Measurements from ENCODE around the gene KCTD2.
"Not testable (repeated sequence)": the region's sequence is repeated elsewhere in the genome, so short reads cannot be mapped to it uniquely, and the experiment has no call there.

Gene KCTD2

DNA sequence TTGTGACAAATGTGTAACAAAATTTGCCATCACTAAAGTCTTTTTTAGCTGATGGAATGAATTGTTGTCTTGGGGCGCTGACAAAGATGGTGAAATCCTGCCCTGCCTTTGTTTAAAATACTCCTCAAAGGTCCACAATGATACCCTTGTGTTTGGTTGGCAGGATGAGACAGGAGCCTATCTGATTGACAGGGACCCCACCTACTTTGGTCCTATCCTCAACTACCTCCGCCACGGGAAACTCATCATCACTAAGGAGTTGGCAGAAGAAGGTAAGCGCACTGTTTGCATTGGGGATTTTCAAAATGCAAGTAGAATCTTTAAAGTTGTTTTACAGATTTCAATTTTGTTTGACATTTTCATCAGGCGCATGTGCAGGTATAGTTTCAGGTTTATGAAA lies 2.0 kb downstream of the KCTD2 start:
- DNase-seq (ENCODE audit: low read depth, low spot score), result no peak

- no peak for DNase-seq (ENCODE audit: low read depth, low spot score)
Measured at GRCh38 chr17:75049706-75050105, 2.7 kb downstream of the KCTD2 start.

DNA sequence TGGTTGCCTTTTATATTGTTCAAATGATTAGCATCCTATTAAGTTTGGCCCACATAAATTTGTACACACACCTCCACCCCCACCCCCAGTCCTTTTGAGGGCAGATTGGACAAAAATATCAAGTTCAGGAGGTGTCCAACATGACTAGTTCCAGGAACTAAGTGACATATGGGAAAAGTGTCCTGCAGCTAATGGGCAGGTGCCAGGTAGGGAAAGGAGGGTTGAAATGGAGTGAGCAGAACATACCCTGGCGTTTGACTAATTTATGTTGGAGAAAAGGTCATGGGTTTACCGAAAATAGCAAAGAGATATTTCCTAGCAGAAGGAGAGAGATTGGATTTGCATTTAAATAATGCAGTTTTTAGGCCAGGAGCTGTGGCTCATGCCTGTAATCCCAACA lies 4.9 kb downstream of the KCTD2 start:
- no peak for DNase-seq (ENCODE audit: low read depth, low spot score)

- DNase-seq (ENCODE audit: low read depth, low spot score), result no peak
Measured at GRCh38 chr17:75059369-75060345, 12.6 kb downstream of the KCTD2 start.

GRCh38 chr17:75060434-75061054 lies 13.5 kb downstream of the KCTD2 start:
- DNase-seq (ENCODE audit: low read depth, low spot score), result no peak

GRCh38 chr17:75061055-75061438 lies 14.0 kb downstream of the KCTD2 start:
- no peak for DNase-seq (ENCODE audit: low read depth, low spot score)

DNA sequence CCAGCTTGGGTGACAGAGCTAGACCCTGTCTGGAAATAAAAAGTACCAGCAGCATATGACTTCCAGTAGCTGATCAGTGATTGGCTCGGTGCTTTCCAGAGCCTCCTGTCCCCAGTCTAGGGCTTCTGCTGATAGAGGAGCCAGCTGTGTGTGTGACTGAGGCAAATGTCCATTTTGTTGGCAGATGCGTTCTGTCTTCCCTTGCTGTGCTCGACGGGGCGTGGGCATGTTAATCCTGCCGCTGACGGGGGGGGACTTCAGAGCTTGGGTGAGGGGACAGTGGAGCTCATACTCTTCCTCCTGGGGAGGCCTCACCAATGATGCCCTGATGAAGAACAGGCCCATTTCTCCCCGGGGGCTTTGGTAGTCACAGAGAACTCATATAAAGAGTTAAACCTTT lies 14.6 kb downstream of the KCTD2 start:
- DNase-seq (ENCODE audit: low read depth, low spot score), result no peak

- DNase-seq (ENCODE audit: low read depth, low spot score), result no peak
Measured at GRCh38 chr17:75063201-75063600, 16.2 kb downstream of the KCTD2 start.

DNA sequence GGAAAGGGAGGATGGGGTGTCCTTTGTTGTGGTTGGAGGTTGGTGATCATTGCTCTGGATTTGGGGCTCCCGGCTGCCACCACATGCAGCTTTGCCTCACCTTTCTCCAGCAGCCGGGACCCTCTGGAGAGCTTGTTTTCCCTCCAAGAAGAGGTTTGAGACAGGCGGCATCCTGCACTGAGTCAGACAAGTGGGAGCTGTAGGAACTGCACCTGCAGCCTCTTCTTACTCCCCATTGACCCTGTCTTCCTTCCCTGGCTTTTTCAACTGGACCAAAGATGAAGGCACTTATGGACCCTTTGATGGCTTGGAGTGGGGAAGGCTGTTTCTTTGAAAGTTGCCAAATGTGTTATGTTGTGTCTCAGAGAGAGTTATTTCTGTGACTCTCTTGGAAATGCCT lies 16.6 kb downstream of the KCTD2 start:
- DNase-seq (ENCODE audit: low read depth, low spot score), result no peak

DNA sequence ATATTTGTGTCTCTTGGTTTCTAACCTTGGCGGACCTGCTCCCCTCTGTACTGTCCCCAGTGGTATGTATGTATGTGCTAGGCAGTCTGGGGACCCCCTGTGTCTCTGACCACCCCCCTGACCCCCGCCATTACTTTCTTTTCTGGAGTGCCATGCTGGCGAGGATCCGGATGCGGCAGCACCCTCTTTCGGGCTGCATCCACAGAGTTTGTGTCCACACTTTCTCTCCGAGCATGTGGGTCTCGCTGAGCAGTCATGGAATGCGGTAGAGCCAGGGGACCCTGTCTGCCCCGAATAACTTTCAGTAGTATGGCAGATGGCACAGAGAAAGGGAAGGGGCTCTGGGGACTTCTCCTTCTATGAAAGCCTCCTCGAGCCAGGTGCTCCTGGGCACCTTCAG lies 17.0 kb downstream of the KCTD2 start:
- no peak for DNase-seq (ENCODE audit: low read depth, low spot score)

DNA sequence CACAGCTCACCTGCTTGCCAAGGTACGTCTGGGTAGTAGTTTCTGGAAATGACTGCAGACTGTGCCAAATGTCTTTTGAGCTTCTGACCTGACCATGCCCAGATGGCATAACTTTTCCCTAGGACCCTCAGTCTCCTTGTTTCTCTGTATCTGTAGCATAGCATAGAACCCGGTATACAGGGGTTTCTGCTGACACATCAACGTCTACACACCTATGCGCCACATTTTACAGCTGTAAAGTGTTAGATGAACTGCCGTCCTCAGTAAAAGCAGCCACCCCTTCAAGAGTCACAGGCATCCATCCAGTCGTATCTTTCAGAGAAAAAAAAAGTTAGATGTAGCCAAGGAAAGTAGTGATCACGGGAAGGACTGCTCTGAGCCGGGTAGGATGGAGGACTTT lies 17.4 kb downstream of the KCTD2 start:
- no peak for DNase-seq (ENCODE audit: low read depth, low spot score)

DNA sequence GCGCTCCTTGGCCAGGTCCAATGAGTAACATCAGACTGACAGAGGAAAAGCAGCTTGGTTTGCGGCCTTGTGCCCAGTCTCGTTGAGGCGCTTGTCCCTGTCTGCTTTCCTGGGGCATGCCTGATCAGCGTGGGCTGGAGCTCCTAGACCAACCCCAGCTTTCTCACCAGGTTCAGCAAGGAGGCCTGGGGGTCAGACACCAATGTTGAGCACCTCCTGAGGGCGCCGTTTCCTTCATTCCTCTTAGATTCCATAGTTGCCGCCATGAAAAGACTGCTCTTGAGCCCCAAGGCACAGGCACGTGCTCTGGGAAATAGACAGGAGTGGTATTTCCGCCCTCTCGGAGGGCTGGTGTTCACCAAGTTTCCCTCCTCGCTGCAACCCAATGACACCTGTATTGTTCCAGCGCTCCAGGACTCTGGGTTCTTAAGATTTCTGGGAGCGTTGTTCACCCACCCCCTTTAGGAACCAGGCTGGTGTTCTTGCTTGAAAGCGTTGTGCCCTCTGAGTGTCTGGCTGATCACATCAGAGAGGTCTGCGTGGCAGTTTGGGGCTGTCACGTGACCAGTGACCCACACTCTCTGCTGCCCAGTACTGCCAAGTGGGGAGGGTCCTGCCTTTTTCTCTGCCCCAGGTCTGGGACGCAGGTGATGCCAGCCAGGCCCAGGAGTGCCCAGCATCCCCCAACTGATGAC lies 18.0 kb downstream of the KCTD2 start:
- no peak for DNase-seq (ENCODE audit: low read depth, low spot score)

GRCh38 chr17:75065562-75066151 lies 18.6 kb downstream of the KCTD2 start:
- no peak for DNase-seq (ENCODE audit: low read depth, low spot score)

- DNase-seq (ENCODE audit: low read depth, low spot score), result no peak
Measured at GRCh38 chr17:75067856-75068255, 20.8 kb downstream of the KCTD2 start.

- no peak for DNase-seq (ENCODE audit: low read depth, low spot score)
Measured at GRCh38 chr17:75068750-75069149, 21.7 kb downstream of the KCTD2 start.

GRCh38 chr17:75069783-75070182 lies 22.8 kb downstream of the KCTD2 start:
- no peak for DNase-seq (ENCODE audit: low read depth, low spot score)

DNA sequence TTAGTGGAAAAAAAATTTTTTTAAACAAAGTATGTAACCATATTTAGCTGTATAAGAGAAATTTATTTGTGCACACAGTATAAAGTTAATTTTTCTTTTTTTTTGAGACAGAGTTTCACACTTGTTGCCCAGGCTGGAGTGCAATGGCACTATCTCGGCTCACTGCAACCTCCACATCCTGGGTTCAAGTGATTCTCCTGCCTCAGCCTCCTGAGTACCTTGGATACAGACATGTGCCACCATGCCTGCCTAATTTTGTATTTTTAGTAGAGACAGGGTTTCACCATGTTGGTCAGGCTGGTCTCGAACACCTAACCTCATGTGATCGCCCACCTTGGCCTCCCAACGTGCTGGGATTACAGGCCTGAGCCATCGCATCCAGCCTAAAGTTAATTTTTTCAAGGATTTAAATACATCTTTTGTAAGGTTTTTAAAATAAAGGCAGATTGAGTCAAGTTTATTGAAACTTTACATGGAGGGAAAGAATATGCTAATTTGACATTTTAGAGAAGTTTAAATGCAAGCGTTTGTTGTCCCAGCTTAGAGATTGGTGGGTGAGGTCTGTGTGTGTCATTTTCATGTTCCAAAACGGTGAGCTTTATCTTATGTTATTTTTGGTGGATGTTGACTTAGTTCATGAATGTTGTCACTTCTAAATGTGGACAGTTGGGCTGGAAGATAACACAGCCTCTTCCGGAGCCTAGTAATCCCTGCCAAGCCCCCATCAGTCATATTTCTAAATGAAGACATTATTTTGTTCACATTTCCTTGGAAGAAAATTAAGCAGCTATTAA lies 24.6 kb downstream of the KCTD2 start:
- not testable (repeated sequence) for DNase-seq (ENCODE audit: low read depth, low spot score)

DNA sequence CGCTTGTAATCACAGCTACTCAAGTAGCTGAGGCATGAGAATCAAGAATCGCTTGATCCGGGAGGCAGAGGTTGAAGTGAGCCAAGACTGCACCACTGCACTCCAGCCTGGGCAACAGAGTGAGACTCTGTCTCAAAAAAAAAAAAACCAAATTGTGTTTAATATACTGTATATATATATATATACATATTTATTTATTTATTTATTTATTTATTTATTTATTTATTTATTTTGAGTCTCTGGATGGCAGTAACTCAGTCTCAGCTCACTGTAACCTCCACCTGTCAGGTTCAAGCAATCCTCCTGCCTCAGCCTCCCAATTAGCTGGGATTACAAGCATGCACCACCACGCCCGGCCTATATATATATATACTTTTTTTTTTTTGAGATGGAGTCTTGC lies 25.9 kb downstream of the KCTD2 start:
- DNase-seq (ENCODE audit: low read depth, low spot score), result not testable (repeated sequence)

DNA sequence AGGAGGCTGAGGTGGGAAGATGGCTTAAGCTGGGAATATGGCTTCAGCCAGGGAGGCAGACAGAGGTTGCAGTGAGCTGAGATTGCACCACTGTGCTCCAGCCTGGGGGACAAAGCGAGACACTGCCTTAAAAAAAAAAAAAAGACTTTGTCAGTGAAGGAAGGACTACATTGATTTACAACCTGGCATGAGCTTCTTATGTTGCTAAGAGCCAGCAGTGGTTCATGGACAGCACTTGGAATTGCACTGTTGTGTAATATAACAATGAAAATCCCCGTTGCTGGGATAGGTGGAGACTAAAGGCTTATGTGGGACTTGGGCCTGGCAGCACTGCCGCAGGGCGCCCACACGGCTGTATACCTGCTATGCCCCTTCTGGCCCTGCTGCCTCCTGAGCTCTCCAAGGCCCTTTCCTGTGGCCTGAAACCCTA lies 26.6 kb downstream of the KCTD2 start:
- no peak for DNase-seq (ENCODE audit: low read depth, low spot score)

- DNase-seq (ENCODE audit: low read depth, low spot score), result no peak
Measured at GRCh38 chr17:75074532-75074931, 27.5 kb downstream of the KCTD2 start.

Measured in activated naive CD8-positive, alpha-beta T cell treated with anti-CD3 and anti-CD28 coated beads, Interleukin-2, amount 50 U/mL, for 16 hours (primary cell).